HEK293T (cell line): ENCODE data around the gene CSNK1D.

ENCODE experiments used
- CTCF ChIA-PET: fragments of 350-600 bp; formaldehyde crosslinking; extraction: SDS; loops from one replicate; lab custom pipeline; 2021; ENCODE audit warnings: antibody characterized with exemption, inconsistent platforms; lab: Yijun Ruan, JAX
- POLR2A ChIA-PET: fragments of 350-600 bp; formaldehyde crosslinking; extraction: SDS; loops from one replicate; lab custom pipeline; 2020; ENCODE audit warnings: antibody characterized with exemption, inconsistent platforms; lab: Yijun Ruan, JAX
- DNase-seq: peaks from one replicate; pipeline ENCODE4 v3.0.0; 2012; ENCODE audit warnings: mixed read lengths; ENCODE audit errors: extremely low spot score
- ARNT ChIP-seq: fragments of 450-650 bp; IDR thresholded peaks from 2 replicates; pipeline ENCODE4 v1.6.1; 2017; ENCODE audit warnings: mild to moderate bottlenecking
- BHLHE40 ChIP-seq: fragments of 450-650 bp; IDR thresholded peaks from 2 replicates; pipeline ENCODE4 v1.6.1; 2016; ENCODE audit warnings: mild to moderate bottlenecking, moderate library complexity, borderline replicate concordance
- CTBP1 ChIP-seq: fragments of 450-650 bp; IDR thresholded peaks from 2 replicates; pipeline ENCODE4 v1.6.1; 2016; ENCODE audit warnings: borderline replicate concordance
- ELF4 ChIP-seq: fragments of 450-650 bp; IDR thresholded peaks from 2 replicates; pipeline ENCODE4 v1.6.1; 2017; ENCODE audit warnings: antibody characterized with exemption
- FOXA1 ChIP-seq: fragments of 450-650 bp; IDR thresholded peaks from 2 replicates; pipeline ENCODE4 v1.6.1; 2016; ENCODE audit warnings: mild to moderate bottlenecking
- FOXK2 ChIP-seq: fragments of 450-650 bp; IDR thresholded peaks from 2 replicates; pipeline ENCODE4 v1.6.1; 2016; ENCODE audit warnings: mild to moderate bottlenecking
- FOXM1 ChIP-seq: fragments of 450-650 bp; IDR thresholded peaks from 2 replicates; pipeline ENCODE4 v1.6.1; 2017; ENCODE audit warnings: mild to moderate bottlenecking, borderline replicate concordance
- HDGF ChIP-seq: fragments of 450-650 bp; IDR thresholded peaks from 2 replicates; pipeline ENCODE4 v1.6.1; 2017; ENCODE audit warnings: antibody characterized with exemption, borderline replicate concordance
- L3MBTL2 ChIP-seq: fragments of 450-650 bp; conservative IDR thresholded peaks from 2 replicates; pipeline ENCODE4 v1.6.1; 2016; ENCODE audit warnings: mild to moderate bottlenecking
- LEF1 ChIP-seq: fragments of 450-650 bp; IDR thresholded peaks from 2 replicates; pipeline ENCODE4 v1.6.1; 2017; ENCODE audit warnings: mild to moderate bottlenecking, borderline replicate concordance
- NFRKB ChIP-seq: fragments of 450-650 bp; IDR thresholded peaks from 2 replicates; pipeline ENCODE4 v1.6.1; 2016; ENCODE audit warnings: mild to moderate bottlenecking, moderate library complexity
- SP1 ChIP-seq: fragments of 450-650 bp; IDR thresholded peaks from 2 replicates; pipeline ENCODE4 v1.6.1; 2017
- SUZ12 ChIP-seq: fragments of 450-650 bp; IDR thresholded peaks from 2 replicates; pipeline ENCODE4 v1.6.1; 2016; ENCODE audit warnings: mild to moderate bottlenecking
- TARDBP ChIP-seq: fragments of 450-650 bp; IDR thresholded peaks from 2 replicates; pipeline ENCODE4 v1.6.1; 2016
- ZNF384 ChIP-seq: fragments of 450-650 bp; IDR thresholded peaks from 2 replicates; pipeline ENCODE4 v1.6.1; 2016
- TF ChIP-seq, protein P1 (sequence below): fragments of 450-650 bp; IDR thresholded peaks from 2 replicates; pipeline ENCODE4 v1.6.1; 2016

Gene CSNK1D

DNA sequence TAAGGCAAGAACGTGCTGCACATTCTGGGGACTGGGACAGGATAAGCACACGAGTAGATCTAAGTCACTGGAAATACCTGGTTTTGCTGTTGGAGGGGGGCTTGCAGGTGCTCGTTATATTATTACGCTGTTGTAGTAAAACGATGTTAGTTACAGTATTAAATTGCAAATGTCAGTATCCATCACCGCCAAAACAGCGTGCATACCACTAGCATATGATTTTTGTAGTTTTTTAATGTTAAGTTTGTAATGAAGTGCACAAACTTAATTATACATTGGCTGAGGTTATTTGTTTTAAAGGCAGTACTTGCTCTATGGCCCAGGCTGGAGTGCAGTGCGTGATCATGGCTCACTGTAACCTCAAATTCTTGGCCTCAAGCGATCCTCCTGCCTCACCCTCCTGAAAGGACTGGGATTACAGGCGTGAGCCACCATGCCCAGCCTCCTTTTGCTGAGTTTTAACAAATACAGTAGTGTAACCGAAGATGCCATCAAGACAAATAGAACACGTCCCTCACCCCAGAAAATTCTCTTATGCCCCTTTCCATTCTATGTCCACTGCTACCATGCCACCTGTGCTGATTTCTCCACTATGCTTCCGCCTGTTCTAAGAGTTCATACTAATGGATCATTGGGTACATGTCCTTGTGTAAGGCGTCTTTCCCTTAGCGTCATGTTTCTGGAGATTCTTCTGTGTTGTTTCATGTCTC lies 20.7 kb upstream of the CSNK1D start:
- ChIA-PET CTCF (interaction anchor here (0.7 kb wide), 1 partner anchor 56 kb away, joined by 3 read pairs; no protein-coding TSS in a partner anchor), POLR2A (interaction anchor here (1.0 kb wide), 1 partner anchor 51 kb away, joined by 3 read pairs; no protein-coding TSS in a partner anchor)
- TF ChIP-seq LEF1 (no peak), ELF4 (no peak), FOXA1 (no peak), CTBP1 (no peak), FOXK2 (no peak), ZNF384 (no peak)
- no peak for DNase-seq

DNA sequence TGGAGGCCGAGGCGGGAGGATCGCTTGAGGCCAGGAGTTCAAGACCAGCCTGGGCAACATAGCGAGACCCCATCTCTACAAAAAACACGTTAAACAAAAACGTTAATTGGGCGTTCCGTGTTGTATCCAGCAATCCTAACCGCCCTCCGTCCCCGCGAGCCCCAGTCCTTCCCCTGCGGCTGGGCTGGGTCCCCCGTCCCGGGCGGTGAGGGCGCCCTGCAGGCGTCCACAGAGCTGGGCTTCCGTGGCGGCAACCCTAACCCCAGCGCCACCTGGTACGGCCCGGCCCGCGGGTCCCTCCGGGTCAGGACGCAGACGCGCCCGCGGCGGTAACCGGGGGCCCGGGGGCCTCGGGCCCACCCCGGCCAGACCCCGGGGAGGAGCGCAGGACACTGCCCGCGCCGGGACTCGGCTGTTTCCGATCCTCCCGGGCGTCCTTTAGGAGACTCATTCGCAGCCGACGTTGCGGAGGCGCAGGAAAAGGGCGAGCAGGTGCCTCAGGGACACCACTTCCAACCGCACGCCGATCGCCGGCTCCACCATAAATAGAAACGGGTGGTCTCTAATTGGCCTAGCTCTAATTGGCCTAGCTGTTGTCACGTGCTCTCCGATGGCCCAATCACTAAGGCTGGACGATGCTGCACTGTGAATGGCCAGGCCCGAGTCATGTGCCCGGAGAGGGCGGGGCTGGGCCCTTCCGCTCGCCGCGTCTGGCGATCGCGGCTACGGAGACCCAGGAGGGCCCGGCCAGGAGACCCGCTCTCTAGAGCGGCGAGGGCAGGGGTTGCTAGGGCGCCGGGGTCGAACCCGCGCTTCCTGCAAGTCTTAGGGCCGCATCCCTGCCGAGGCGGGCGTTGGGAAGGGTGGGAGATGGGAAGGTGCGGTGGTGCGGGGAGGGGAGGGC lies 19.0 kb upstream of the CSNK1D start:
- DNase-seq = peak; percentile 98
- CTCF ChIA-PET = interaction anchor here (0.6 to 1.5 kb wide), 3 partner anchors 55 to 364 kb away, joined by 3 read pairs; no protein-coding TSS in a partner anchor
- TF ChIP-seq FOXM1 (0 out of 2 replicates have a peak, but pooled peaks have one; percentile 16), HDGF (no peak), L3MBTL2 (peak; percentile 87), FOXA1 (no peak), CTBP1 (no peak), SP1 (no peak), TARDBP (no peak), SUZ12 (no peak)
- POLR2A ChIA-PET = interaction anchor here (0.6 to 3.5 kb wide), 23 partner anchors 7 to 295 kb away, joined by 3 to 30 read pairs (median 4); partner anchors contain the start of genes CD7 and CSNK1D

DNA sequence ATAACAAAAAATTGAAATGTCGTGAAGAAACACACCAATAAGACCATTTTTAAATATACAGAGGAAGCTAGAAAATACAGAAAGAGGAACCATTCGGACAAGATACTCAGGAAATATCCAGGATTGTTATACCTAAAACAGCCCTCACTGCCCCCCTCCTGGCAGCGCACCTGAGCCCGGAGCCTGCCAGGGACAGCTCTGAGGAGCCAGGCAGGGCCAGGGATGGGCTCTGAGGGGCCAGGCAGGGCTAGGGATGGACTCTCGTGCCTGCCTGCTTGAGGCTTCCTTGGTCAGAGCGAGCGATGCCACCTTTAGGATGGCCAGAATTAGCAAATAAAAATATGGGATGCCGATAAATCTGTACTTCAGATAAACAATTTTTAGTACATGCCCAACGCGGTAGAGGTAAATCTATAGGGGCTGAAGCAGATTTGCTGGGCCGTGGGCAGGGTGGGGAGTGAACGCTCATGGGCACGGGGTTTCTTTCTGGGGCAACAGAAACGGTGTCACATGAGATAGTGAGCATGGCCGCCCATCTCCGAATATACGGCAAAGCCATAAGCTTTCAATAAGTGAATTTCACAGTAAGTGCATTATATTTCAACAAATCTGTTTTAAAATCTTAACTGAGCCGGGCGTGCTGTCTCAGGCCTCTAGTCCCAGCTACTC lies 18.2 kb upstream of the CSNK1D start:
- ChIA-PET POLR2A (interaction anchor here (0.8 to 3.5 kb wide), 13 partner anchors 8 to 263 kb away, joined by 3 to 30 read pairs (median 8); partner anchors contain the start of gene CSNK1D), CTCF (interaction anchor here (0.6 to 1.5 kb wide), 3 partner anchors 16 to 55 kb away, joined by 3 read pairs; no protein-coding TSS in a partner anchor)
- TF ChIP-seq ARNT (no peak), NFRKB (no peak), TARDBP (no peak), FOXK2 (no peak), L3MBTL2 (no peak), BHLHE40 (no peak), FOXM1 (no peak)
- TF ChIP-seq, protein P1, sequence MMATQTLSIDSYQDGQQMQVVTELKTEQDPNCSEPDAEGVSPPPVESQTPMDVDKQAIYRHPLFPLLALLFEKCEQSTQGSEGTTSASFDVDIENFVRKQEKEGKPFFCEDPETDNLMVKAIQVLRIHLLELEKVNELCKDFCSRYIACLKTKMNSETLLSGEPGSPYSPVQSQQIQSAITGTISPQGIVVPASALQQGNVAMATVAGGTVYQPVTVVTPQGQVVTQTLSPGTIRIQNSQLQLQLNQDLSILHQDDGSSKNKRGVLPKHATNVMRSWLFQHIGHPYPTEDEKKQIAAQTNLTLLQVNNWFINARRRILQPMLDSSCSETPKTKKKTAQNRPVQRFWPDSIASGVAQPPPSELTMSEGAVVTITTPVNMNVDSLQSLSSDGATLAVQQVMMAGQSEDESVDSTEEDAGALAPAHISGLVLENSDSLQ = no peak
- no peak for DNase-seq

DNA sequence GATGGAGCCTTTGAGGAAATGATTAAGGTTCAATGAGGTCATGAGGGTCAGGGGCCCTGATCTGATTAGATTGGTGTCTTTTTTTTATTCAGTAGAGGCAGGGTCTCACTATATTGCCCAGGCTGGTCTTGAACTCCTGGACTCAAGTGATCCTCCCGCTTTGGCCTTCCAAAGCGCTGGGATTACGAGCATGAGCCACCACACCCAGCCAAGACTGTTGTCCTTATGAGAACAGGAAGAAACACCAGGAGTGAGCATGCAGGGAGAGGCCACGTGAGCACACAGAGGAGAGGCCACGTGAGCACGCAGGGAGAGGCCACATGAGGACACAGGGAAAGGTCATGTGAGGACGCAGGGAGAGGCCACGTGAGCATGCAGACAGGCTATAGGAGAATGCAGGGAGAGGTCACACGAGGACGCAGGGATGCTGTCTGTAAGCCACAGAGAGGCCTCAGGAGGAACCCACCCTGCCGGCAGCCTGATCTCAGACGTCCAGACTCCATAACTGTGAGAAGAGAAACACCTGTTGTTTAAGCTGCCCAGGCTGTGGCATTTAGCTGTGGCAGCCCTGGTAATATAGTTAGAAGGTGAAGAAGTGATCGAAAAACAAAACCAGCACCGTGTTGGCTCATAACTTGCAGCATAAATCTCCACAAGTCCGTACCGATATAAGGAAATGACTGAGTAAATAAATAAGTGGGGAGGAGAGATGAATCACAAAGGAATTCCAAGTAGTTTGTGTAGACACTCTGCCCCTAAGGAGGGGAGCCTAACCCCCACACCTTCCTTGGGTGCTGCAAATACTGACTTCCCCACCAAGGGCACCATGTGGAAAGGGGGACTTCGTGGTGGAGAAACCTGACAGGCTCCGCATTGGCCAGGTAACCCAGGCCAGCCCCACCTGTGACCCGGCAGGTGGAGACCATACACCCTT lies 14.6 kb upstream of the CSNK1D start:
- ChIA-PET POLR2A (interaction anchor here (1.2 kb wide), 2 partner anchors 13 to 14 kb away, joined by 3 to 7 read pairs; partner anchors contain the start of gene CSNK1D), CTCF (no interaction called here)
- TF ChIP-seq ELF4 = peak; percentile 50; the same call in 1 of the 2 replicates
- 0 out of 2 replicates have a peak, but pooled peaks have one; percentile 25 for TF ChIP-seq CTBP1
- peak; percentile 99 for TF ChIP-seq L3MBTL2
- 0 out of 2 replicates have a peak, but pooled peaks have one; percentile 24 for TF ChIP-seq HDGF
- TF ChIP-seq FOXK2 = no peak; the same call in 1 of the 2 replicates
- TF ChIP-seq ARNT = no peak
- TF ChIP-seq LEF1 = no peak
- DNase-seq = peak; percentile 71

DNA sequence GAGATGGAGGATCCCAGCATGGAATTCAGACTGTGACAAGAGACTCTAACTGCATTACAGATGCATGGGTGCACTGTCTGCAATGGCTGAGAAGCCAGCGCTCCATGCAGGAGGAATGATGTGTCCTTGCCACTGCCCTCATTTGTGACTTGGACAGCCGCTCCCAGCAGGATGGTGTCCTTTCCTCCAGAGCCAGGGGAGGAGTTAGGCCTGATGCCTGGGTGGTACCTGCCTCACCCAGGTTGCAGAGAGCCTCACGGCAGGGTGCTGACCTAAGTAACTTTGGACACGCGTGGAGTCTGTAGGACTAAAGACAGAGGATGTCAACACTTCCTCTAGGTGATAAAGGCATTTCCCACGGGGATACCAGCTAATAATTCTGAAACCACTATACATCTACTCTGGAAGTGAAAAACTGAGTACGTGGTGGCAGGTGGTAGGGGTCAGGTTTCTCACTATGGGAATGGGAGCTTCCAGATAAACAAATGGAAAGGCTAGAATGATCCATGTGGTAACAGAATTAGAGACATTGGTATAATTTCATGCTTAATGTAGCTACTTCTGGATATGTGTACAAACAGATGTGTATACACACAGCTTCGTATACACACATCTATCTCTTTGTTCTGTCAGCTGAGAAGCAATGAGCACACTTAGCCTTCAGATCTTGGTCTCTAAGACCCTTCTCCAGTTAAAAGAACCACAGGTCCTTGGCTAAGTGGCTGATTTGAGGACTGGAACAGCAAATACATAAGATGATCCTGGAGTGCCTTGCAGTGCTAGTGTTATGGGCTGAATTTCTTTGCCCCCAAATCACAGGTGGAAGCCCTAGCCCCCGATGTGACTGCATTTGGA lies 13.7 kb upstream of the CSNK1D start:
- TF ChIP-seq HDGF (no peak), SP1 (no peak), ELF4 (no peak), FOXK2 (no peak)
- CTCF ChIA-PET = no interaction called here
- no peak for DNase-seq
- POLR2A ChIA-PET = interaction anchor here (1.2 kb wide), 2 partner anchors 12 to 13 kb away, joined by 3 to 7 read pairs; partner anchors contain the start of gene CSNK1D
